Measurements from ENCODE around the gene KIRREL3. TPM values are rescaled to one million over a fixed set of nuclear protein-coding genes. Genes with fewer than 3 reads are reported as not detected.

Gene KIRREL3
- total and polyA plus RNA-seq, 8 donors = 0.06 to 1.1 (median 0.26) TPM; not detected in 2

- H3K36me3 ChIP-seq = no peaks in the 10 kb centered on the region
- 85 to 88% methylated on average over 5 of the region's 5 CpGs for WGBS, 2 donors
- H3K9me3 ChIP-seq = no peaks in the 10 kb centered on the region
- intact Hi-C loops (cut with DNase I) = no loop called here
- no peaks in the 10 kb centered on the region for H3K4me1 ChIP-seq
- H3K27me3 ChIP-seq = no peaks in the 10 kb centered on the region
- H3K27ac ChIP-seq = no peak overlapping the region
- no peak overlapping the region for H3K4me3 ChIP-seq
- FAIRE-seq = no peak
- no peak for DNase-seq
- TF ChIP-seq CTCF (IDR thresholded peaks at IDR 0.05) = no peak
- ATAC-seq = no peak
These were observed 596.2 kb downstream of the KIRREL3 start for GRCh38 chr11:126404367-126404766.

GRCh38 chr11:126403658-126404057 is 596.9 kb downstream of the KIRREL3 start:
- FAIRE-seq (no peak), DNase-seq (peak in 1 of 6 donors; percentile 25), ATAC-seq (no peak)
- H3K4me1 ChIP-seq = no peaks in the 10 kb centered on the region
- H3K36me3 ChIP-seq = no peaks in the 10 kb centered on the region
- no peak overlapping the region for H3K4me3 ChIP-seq
- H3K9me3 ChIP-seq = no peaks in the 10 kb centered on the region
- TF ChIP-seq CTCF (IDR thresholded peaks at IDR 0.05) = no peak
- whole genome bisulfite sequencing, 2 donors = 91 to 92% methylated on average over 8 of the region's 8 CpGs
- no peak overlapping the region for H3K27ac ChIP-seq
- H3K27me3 ChIP-seq = no peaks in the 10 kb centered on the region
- intact Hi-C loops (cut with DNase I) = no loop called here

GRCh38 chr11:126403022-126403581 is 597.5 kb downstream of the KIRREL3 start:
- intact Hi-C loops (cut with DNase I) = no loop called here
- DNase-seq (no peak), ATAC-seq (no peak), FAIRE-seq (no peak)
- 79 to 87% methylated on average over 15 of the region's 15 CpGs for WGBS, 2 donors
- TF ChIP-seq CTCF (IDR thresholded peaks at IDR 0.05) = no peak
- no peaks in the 10 kb centered on the region for H3K9me3 ChIP-seq
- no peak overlapping the region for H3K27ac ChIP-seq
- no peaks in the 10 kb centered on the region for H3K4me1 ChIP-seq
- H3K27me3 ChIP-seq = no peaks in the 10 kb centered on the region
- no peak overlapping the region for H3K4me3 ChIP-seq
- H3K36me3 ChIP-seq = no peaks in the 10 kb centered on the region

GRCh38 chr11:126400479-126400878 is 600.1 kb downstream of the KIRREL3 start:
- no peaks in the 10 kb centered on the region for H3K9me3 ChIP-seq
- H3K27me3 ChIP-seq = no peaks in the 10 kb centered on the region
- no peak overlapping the region for H3K27ac ChIP-seq
- no peaks in the 10 kb centered on the region for H3K4me1 ChIP-seq
- no peak overlapping the region for H3K4me3 ChIP-seq
- ATAC-seq (no peak), FAIRE-seq (no peak), DNase-seq (no peak)
- no peaks in the 10 kb centered on the region for H3K36me3 ChIP-seq
- intact Hi-C loops (cut with DNase I) = no loop called here
- WGBS, 2 donors = 90 to 91% methylated on average over 6 of the region's 6 CpGs
- no peak for TF ChIP-seq CTCF (IDR thresholded peaks at IDR 0.05)

GRCh38 chr11:126400019-126400418 is 600.6 kb downstream of the KIRREL3 start:
- Histone ChIP-seq H3K27me3 (no peaks in the 10 kb centered on the region), H3K27ac (no peak overlapping the region), H3K36me3 (no peaks in the 10 kb centered on the region), H3K4me3 (no peak overlapping the region), H3K4me1 (no peaks in the 10 kb centered on the region), H3K9me3 (no peaks in the 10 kb centered on the region)
- no peak for FAIRE-seq
- no peak for DNase-seq
- no peak for ATAC-seq
- intact Hi-C loops (cut with DNase I) = no loop called here
- no peak for TF ChIP-seq CTCF (IDR thresholded peaks at IDR 0.05)

Data from pancreas (tissue), 10 donors.